GM19099 (cell line): Measurements from ENCODE around the gene SLC22A31.

Experiments
- POLR2A ChIP-seq: IDR thresholded peaks from 3 replicates; pipeline ENCODE4 v1.6.1; 2011; ENCODE audit warnings: low read depth; ENCODE audit not compliant: insufficient read length; ENCODE audit errors: extremely low read depth

The SLC22A31 gene

DNA sequence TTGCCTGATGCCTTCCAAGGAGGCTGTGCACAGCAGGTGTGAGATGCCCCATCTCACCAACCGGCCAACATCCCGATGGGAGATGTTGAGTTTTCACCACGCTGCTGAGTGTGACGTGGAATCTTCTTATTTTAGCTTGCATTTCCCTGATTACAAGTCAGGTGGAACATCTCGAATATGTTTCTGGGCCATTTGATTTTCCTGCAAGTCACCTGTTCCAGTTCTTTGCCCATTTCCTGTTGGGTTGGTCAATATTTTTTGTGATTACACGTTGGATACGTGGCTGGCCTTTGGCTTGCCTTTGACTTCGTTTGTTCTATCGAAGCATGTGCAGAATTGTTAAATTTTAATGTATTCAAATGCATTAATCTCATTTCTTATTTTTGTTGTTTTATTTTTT is 37.0 kb downstream of the SLC22A31 start:
- TF ChIP-seq POLR2A = no peak

DNA sequence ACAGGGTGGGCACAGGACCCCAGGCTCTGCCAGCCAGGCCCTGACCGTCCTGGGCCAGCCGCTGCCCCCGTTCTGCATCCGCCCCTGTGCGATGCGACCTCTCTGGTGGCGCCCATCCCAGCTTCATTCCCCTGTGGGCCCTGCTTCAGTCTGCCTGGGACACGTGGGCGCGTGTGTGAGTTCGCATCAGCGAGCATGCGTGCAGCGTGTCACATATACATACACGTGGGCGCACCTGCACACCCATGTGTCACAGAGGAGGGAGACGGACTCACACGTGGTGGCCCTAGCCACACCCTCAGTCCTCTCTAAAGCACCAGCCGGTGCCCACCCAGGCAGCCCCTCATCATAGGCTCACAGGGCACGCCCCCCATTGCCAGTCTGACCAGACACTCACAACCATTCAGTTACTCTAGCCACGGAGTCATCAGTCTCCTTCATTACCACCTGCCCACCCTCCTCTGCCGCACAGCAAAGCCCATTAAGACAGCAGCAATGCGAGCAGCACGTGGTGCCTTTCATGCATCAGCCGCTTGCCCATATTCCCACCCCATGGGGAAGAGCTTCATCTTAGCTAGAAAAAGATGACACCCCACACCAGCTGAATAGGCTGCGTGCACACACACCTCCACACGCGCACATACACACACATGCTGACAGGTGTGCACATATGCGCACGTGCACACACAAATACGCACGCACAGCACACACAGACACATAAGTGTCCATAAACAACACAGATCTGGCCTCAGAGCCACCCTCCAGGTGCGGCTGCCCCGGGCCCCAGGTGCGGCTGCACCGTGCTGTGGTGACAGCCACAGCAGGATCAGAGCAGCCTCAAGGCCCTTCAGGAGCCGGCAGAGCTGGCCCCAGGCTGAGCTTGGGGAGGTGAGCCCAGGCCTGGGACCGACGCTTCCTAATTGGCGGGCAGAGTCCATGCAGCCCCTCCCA is 38.3 kb downstream of the SLC22A31 start:
- no peak for TF ChIP-seq POLR2A

DNA sequence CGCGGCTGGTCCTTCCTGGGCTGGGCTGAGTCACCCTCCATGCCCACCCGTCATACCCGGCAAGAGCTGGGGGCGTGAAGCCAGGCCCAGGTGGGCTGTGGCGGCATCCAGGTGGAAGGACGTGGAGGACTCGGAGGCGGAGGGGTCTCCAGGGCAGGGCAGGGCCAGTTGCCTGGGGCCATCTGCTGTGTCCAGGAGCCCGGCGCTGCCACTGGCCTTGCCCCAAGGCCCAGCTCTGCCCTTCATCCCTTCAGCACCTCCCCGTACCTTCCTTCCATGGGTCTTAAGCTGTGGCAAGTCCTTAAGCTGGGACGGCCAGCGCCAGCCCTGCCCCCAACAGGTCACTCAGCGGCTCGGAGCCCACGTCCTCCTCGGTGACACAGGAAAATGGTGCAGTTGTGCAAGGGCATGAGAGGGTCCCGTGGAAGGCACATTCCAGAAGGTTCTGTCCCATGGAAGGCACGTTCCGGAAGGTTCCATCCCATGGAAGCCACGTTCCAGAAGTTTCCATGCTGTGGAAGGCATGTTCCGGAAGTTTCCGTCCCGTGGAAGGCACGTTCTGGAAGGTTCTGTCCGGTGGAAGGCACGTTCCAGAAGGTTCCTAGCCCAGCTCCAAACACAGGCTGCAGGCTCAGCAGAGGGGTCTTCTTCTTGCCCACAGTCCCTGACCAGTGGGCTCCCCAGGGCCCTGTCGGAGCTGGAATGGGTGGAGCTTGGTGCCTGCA is 39.2 kb downstream of the SLC22A31 start:
- no peak for TF ChIP-seq POLR2A

DNA sequence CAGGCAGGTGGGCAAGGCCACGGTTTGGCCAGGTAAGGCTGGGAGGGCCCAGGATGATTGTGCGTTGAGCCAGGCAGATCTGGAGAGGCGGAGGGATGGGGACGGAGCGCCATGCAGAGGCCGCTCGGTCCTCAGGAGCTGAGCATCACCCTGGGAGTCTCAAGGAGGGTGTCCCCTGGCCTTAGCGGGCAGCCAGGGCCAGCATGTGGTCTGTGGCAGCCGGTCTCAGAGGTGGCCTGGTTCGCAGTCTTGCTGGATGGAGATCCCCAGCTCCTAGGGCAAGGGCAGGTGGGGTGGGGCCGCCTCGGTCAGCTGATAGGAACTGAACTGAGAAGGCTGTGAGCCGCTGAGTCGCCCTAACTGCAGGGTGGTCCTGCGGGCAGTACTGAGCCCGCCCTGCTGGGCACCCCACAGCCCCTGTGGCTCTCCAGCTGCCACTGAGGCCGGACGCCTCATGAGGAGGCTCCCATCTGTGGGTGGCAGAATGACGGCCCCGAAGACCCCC is 40.4 kb downstream of the SLC22A31 start:
- no peak for TF ChIP-seq POLR2A

DNA sequence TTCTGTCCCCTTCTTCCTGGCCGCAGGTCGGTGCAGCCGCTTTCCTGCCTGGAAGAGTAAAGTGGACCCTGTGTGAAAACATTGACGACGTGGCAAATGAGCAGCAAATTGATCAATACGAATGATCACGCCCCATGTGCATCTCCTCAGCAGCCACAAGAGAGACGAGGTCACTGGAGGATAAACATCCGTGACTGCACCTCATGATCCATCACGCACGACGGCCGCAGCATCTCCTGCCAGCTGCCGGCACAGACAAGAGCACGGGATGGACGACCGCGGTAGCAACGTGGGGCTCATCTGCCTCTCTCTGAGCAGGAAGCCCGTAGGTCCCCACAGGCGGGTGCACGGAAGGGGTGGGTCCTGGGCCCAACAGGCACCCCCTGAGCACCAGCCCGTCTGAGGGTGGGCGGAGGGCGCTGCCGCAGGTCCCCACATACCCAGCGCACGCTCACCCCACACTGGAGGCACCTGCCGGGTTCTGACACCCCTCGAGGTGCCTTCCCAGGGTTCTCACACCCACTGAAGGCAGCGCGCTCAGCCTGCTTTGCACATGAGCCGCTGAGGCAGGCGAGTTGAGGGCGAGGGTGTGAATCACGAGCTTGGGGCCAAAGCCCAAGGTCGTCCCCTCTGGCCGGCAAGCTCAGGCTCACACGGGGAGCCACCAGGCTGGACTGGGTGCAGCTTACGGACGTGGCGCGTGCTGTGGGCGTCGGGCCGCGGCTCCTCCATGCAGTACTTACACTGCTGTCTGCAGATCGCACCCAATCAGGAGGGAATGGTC is 41.1 kb downstream of the SLC22A31 start:
- no peak for TF ChIP-seq POLR2A

DNA sequence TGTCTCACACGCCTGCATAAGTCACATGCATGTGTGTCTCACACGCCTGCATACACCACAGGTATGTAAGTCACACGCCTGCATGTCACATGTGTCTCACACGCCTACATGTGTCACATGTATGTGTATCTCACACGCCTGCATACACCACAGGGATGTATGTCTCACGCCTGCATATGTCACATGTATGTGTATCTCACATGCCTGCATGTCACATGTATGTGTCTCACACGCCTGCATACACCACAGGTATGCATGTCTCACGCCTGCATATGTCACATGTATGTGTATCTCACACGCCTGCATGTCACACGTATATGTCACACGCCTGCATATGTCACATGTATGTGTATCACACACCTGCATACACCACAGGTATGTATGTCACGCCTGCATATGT is 42.6 kb downstream of the SLC22A31 start:
- TF ChIP-seq POLR2A = no peak

DNA sequence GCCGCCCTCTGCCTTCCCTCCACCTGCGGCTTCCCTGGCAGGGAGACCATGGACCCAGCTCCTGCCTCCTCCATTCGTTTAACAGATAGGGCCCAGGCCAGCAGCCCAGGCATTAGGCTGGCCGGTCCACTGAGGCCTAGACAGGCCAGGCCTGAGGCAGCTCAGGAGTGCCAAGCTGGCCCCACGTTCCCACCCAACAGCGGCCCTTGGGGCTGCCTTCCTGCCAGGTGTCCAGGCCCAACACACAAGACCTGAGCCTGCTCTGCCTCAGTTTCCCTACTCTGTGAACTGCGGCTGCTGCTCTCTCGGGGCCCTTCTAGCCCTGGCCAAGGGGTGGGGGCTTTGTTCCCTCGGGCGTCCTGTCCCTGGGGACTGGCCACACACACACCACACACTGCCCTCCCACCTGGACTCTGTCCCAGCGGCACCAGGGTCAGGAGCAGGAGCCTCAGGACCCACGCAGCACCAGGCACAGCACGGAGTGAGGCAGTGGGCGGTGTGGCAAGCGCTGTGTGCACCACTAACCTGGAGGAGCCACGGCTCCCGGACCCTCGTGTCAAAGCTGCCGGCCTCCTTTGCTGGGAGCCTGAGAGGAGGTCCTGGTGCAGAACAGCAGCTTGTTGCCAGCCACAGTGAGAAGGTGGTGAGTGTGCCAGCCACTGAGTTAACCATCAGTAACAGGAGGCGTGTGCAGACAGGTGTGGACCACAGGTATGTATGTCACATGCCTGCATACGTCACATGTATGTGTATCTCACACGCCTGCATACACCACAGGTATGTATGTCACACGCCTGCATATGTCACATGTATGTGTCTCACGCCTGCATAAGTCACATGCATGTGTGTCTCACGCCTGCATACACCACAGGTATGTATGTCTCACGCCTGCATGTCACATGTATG is 43.3 kb downstream of the SLC22A31 start:
- no peak for TF ChIP-seq POLR2A

DNA sequence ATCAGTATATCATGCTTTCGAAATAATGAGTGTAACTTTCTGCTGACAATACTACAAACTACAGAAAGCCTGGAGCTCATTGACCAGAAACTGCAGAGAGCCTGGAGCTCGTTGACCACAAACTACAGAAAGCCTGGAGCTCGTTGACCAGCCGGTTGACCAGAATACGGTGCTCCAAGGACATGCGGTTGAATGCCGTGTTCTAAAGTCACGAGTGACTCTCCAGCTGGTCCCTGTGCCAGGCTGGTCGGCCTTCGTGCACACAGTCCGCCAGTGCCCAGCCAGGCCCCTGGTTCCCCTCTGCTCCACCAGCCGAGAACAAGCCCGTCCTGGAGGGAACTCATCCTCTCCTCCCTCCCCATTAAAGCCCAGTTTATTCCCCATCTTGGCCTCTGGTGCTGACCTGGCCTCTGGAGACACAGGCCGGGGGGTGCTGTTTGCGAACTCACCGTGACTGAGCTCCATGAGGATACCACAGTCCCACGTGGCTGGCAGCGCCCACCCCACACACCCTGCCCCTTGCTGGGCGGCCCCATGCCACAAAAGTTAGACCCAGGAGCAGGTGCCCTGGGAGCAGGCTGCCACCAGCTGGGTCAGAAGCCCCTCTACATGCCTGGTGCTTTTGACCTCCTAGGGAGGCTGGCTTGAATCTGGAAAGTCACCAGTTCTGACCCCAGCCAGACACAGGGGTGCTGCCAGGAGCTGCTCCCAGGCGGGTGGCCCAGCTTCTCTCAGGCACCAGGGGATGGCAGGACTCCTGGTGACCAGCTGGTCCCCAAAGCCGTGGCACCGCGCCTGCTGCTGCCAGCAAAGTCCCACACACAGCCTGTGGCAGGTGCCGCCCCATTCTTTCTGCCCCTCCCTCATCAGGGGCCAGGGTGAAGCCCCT is 44.2 kb downstream of the SLC22A31 start:
- no peak for TF ChIP-seq POLR2A

DNA sequence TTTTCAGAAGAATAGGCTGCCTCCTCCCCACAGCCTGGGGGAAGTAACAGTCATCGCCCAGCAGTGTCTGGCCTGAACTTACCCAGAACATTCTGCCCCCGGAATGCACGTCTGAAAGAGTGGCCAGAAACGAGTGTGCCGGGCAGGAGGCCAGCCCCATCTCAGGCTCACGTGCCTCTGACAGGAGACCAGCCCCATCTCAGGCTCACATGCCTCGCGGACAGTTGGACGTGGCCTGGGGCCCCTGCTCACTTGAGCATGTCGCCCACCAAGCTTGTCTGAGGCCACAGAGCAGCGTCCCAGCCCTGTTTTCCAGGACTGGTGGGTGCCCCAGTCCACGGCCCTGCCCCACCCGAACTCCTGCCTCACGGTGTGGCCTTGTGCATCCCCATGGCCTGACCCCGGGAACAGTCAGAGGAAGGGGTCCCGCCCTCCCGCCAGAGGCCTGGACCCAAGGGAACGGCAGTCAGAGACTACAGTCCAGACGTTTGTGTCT is 45.1 kb downstream of the SLC22A31 start:
- TF ChIP-seq POLR2A = no peak

DNA sequence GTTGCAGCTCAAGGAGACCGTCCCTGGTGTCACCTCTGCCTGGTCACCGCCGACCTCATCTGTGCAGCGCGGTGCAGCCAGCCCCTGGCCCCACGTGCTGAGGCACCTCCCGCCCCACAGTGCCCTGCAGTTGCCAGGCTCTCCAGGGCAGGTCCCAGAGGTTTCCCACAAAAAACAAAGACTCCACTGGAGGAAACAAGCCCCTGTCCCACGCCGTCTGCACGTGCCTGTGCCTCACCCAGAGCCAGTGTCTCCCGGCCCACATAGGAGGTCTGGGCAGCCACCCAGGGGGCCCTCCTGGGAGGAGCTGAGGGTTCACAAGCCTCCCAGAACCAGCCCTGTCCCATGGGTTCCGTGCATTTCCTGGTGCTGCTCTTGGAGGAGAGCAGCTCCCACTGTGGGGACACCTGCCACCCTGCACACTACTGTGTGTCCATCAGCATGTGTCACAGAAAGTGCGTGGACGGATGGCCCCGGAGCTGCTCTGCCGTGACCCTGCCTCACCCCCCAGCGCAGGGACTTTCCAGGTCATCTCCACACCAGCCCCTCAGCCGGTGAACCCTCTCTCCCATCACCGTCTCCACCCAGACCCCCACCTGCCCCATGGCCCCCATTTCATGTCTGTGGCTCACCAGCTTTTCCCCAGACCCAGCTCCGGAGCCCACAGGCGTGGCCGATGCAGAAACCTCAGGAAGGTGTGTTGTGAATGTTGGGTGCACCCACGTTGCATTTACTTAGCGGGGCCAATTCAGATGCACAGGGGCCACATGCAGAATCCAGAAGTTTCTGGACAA is 45.8 kb downstream of the SLC22A31 start:
- TF ChIP-seq POLR2A = no peak

DNA sequence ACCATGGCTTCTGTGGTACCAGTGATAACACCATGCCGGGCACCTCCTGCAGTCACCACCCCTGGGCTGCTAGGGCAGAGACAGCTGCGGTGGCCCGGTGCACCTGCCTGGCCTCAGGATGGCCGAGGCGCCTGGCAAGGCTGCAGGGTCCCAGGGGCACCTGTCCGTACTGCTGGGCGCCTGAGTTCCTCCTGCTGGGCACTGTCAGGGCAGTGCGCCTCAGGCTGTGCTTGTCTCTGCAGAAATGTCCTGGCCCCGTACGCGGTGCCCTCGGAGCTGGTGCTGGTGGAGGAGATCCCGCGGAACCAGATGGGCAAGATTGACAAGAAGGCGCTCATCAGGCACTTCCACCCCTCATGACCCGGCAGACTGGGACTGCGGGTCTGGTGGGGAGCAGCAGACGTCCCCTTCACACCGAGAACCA is 46.5 kb downstream of the SLC22A31 start:
- no peak for TF ChIP-seq POLR2A

DNA sequence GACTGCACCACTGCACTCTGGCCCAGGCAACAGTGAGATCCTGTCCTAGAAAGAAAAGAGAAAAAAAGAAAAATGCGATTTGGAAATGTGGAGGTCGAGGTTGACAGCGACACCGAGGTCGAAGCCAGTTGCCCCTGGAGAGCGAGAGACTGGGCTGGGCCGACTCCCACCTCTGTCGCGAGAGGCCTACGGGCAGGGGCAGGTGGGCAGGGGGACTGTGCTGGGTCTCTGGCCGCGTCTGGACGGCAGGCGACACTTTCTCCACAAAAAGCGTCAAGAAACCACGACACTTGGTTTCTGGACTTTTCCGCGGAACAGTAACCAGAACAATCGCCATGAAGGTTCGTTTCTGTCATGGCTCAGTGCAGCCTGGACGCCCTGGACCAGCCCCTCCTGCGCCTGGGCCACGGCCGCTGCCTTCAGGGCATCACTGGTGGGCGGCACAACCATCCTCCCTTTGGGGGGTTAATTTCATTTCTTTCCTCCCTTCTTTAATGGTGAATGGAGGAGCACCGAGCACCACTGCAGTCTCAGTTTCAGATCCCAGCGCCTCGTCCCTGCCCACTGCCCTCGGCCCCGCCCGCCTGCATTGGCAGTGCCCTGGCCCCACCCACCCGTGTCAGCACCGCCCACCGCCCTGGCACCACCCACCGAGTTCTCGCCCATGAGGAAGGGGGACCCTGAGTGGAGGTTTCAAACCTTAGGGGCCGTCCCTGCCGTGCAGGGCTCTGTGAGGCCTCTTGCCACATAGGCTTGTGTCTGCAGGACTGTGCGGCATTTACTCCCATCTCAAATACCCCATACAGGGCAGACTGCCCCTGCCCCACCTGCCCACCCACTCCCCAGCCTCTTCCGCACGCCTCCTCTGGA is 47.3 kb downstream of the SLC22A31 start:
- no peak for TF ChIP-seq POLR2A

DNA sequence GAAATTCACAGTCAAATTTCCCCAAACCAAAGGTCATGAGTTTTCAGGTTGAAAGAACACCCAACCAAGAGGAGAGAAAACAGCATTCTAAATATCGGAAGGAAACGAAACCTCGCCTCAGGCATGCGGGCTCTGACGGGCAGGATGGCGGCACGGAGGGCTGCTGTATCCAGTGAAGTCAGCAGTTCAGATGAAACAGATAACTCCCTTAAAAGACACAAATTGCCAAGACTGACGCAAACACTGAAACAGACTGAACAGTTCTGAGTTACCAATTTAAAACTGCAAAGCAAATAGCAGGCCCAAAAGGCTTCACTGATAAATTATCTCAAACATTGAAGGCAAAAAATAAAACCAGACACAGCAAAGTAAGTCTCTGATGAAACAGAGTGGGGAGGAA is 49.4 kb downstream of the SLC22A31 start:
- no peak for TF ChIP-seq POLR2A
